Measurements from ENCODE around the gene WTIP. TPM values are rescaled to one million over a fixed set of nuclear protein-coding genes. Genes with fewer than 3 reads are reported as not detected.

The WTIP gene
- 7.2 TPM for polyA plus RNA-seq (2013, experiment 1 of 2)
- 7.3 TPM for polyA plus RNA-seq (2013, experiment 2 of 2)

DNA sequence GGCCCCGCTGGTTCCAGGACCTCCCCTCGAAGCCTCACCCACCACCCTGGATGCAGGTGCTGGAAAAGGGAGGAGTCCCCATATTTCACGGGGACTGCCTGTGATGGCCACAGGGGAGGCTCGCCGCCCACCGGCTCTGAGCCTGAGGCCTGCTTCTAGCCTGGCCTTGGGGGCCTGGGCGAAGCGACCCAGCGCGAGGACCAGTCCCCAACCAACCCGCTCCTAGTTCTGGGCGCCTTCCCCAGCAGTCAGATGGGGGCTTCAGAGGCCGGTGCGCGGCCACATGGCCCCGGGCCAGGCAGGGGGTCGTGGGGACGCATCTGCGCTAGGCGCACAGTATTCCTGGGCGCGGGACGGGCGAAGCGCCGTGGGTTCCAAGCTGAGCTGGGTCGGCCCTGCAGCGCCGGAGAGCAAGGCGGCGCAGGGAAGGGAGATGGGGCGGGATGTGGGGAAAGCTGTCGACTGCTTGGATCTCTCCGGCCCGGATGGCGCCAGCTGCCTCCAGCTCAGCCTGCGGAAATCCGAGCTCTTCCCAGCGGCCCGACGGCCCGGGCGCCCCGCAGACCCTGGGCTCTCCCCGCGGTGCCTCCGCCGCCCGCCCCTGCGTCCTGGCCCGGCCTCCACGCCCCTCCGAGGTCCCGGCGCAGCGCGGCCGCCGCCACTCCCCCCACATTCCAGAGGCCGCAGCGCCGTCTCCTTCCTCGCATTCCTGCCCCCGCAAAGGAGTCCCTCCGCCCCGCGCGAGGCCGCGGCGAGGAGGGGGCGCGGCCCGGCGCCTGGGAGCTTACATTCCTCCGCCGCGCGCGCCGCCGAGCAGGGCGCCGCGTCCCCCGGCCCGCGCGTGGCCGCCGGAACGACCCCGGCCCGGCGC is at the start of gene WTIP:
Gene WTIP (plus strand): TSS at position 788 of the 871 bp plus-strand sequence. CDS start 217 bp downstream, outside the sequence.
- H2BK120ac ChIP-seq (ENCODE audit: low read depth, low read length), result peak within 1 kb of the TSS; percentile 95
- H3K9ac ChIP-seq (ENCODE audit: low read length), result peak within 1 kb of the TSS; percentile 90
- no peaks in the 10 kb centered on the region for H3K27me3 ChIP-seq (ENCODE audit: insufficient read depth, low read length, poor library complexity)
- peak within 1 kb of the TSS; percentile 66 for H3K23ac ChIP-seq (ENCODE audit: low read length)
- H2BK5ac ChIP-seq (ENCODE audit: low read length), result no peak within 1 kb of the TSS
- H3K79me2 ChIP-seq (ENCODE audit: control insufficient read depth, insufficient read depth, low read length), result peaks cover 17% of the 10 kb centered on the region
- peak within 1 kb of the TSS; percentile 99 for H3K18ac ChIP-seq (ENCODE audit: low read length)
- peak within 1 kb of the TSS; percentile 83 for H4K8ac ChIP-seq (ENCODE audit: low read depth, low read length)
- no peak within 1 kb of the TSS for H2BK15ac ChIP-seq (replicated peaks; ENCODE audit: low read depth)
- DNase-seq, result peak; percentile 95
- H3K79me1 ChIP-seq (ENCODE audit: low read length), result peaks cover 11% of the 10 kb centered on the region
- H3K4me1 ChIP-seq (ENCODE audit: control insufficient read depth, low read depth, low read length), result peaks cover 3% of the 10 kb centered on the region
- H3K27ac ChIP-seq (ENCODE audit: low read depth, low read length), result peak within 1 kb of the TSS; percentile 89
- no CpG with 5 or more reads among the region's 95 CpGs for WGBS (ENCODE audit: extremely low coverage, insufficient coverage, low lambda C conversion rate)
- H3K36me3 ChIP-seq (ENCODE audit: control insufficient read depth, insufficient read depth, low read length), result no peaks in the 10 kb centered on the region
- H3K4ac ChIP-seq (ENCODE audit: low read depth, low read length), result peak within 1 kb of the TSS; percentile 95
- H2AK5ac ChIP-seq (ENCODE audit: low read length), result peak within 1 kb of the TSS; percentile 93
- H3K4me2 ChIP-seq (ENCODE audit: low read length), result peak within 1 kb of the TSS; percentile 86
- peak within 1 kb of the TSS; percentile 69 for H3K4me3 ChIP-seq (ENCODE audit: low read length)
- H4K5ac ChIP-seq (ENCODE audit: low read length), result no peak within 1 kb of the TSS
- H3K56ac ChIP-seq (ENCODE audit: low read length), result peak within 1 kb of the TSS; percentile 96

- Histone ChIP-seq H2BK120ac (ENCODE audit: low read depth, low read length) (no peak overlapping the region), H3K9ac (ENCODE audit: low read length) (no peak overlapping the region), H3K79me2 (ENCODE audit: control insufficient read depth, insufficient read depth, low read length) (peaks cover 55% of the 10 kb centered on the region), H3K4me3 (ENCODE audit: low read length) (no peak overlapping the region), H4K8ac (ENCODE audit: low read depth, low read length) (no peak overlapping the region), H3K4me2 (ENCODE audit: low read length) (no peak overlapping the region), H2BK5ac (ENCODE audit: low read length) (no peak overlapping the region), H3K23ac (ENCODE audit: low read length) (no peak overlapping the region), H2BK15ac (replicated peaks; ENCODE audit: low read depth) (no peak overlapping the region), H3K79me1 (ENCODE audit: low read length) (peaks cover 9% of the 10 kb centered on the region), H3K27ac (ENCODE audit: low read depth, low read length) (no peak overlapping the region), H4K5ac (ENCODE audit: low read length) (no peak overlapping the region), H2AK5ac (ENCODE audit: low read length) (no peak overlapping the region), H3K18ac (ENCODE audit: low read length) (no peak overlapping the region), H3K4ac (ENCODE audit: low read depth, low read length) (no peak overlapping the region), H3K56ac (ENCODE audit: low read length) (peak overlapping the region; percentile 17), H3K27me3 (ENCODE audit: insufficient read depth, low read length, poor library complexity) (no peaks in the 10 kb centered on the region), H3K4me1 (ENCODE audit: control insufficient read depth, low read depth, low read length) (no peaks in the 10 kb centered on the region), H3K36me3 (ENCODE audit: control insufficient read depth, insufficient read depth, low read length) (no peaks in the 10 kb centered on the region)
- DNase-seq, result peak; percentile 18
- WGBS (ENCODE audit: extremely low coverage, insufficient coverage, low lambda C conversion rate), result no CpG with 5 or more reads among the region's 5 CpGs
Observed at GRCh38 chr19:34432797-34433196, 48.8 kb upstream of the WTIP start.

- Histone ChIP-seq H2BK120ac (ENCODE audit: low read depth, low read length) (no peak overlapping the region), H3K36me3 (ENCODE audit: control insufficient read depth, insufficient read depth, low read length) (peaks cover 1% of the 10 kb centered on the region), H3K27ac (ENCODE audit: low read depth, low read length) (no peak overlapping the region), H3K56ac (ENCODE audit: low read length) (no peak overlapping the region), H3K79me1 (ENCODE audit: low read length) (peaks cover 8% of the 10 kb centered on the region), H2AK5ac (ENCODE audit: low read length) (no peak overlapping the region), H2BK5ac (ENCODE audit: low read length) (no peak overlapping the region), H4K8ac (ENCODE audit: low read depth, low read length) (no peak overlapping the region), H3K4ac (ENCODE audit: low read depth, low read length) (no peak overlapping the region), H3K4me1 (ENCODE audit: control insufficient read depth, low read depth, low read length) (no peaks in the 10 kb centered on the region), H3K79me2 (ENCODE audit: control insufficient read depth, insufficient read depth, low read length) (peaks cover 28% of the 10 kb centered on the region), H3K9ac (ENCODE audit: low read length) (no peak overlapping the region), H3K4me2 (ENCODE audit: low read length) (no peak overlapping the region), H3K4me3 (ENCODE audit: low read length) (no peak overlapping the region), H3K27me3 (ENCODE audit: insufficient read depth, low read length, poor library complexity) (no peaks in the 10 kb centered on the region), H2BK15ac (replicated peaks; ENCODE audit: low read depth) (no peak overlapping the region), H3K18ac (ENCODE audit: low read length) (no peak overlapping the region), H3K23ac (ENCODE audit: low read length) (no peak overlapping the region), H4K5ac (ENCODE audit: low read length) (no peak overlapping the region)
- DNase-seq, result no peak
- no CpG with 5 or more reads among the region's 3 CpGs for WGBS (ENCODE audit: extremely low coverage, insufficient coverage, low lambda C conversion rate)
Observed at GRCh38 chr19:34436716-34437115, 44.8 kb upstream of the WTIP start.

- H3K36me3 ChIP-seq (ENCODE audit: control insufficient read depth, insufficient read depth, low read length), result peaks cover 10% of the 10 kb centered on the region
- no peak overlapping the region for H3K18ac ChIP-seq (ENCODE audit: low read length)
- H3K79me2 ChIP-seq (ENCODE audit: control insufficient read depth, insufficient read depth, low read length), result no peaks in the 10 kb centered on the region
- H3K56ac ChIP-seq (ENCODE audit: low read length), result no peak overlapping the region
- no peaks in the 10 kb centered on the region for H3K27me3 ChIP-seq (ENCODE audit: insufficient read depth, low read length, poor library complexity)
- H3K4ac ChIP-seq (ENCODE audit: low read depth, low read length), result no peak overlapping the region
- H3K4me3 ChIP-seq (ENCODE audit: low read length), result no peak overlapping the region
- no peak overlapping the region for H3K23ac ChIP-seq (ENCODE audit: low read length)
- no peak overlapping the region for H2BK120ac ChIP-seq (ENCODE audit: low read depth, low read length)
- H4K5ac ChIP-seq (ENCODE audit: low read length), result no peak overlapping the region
- no peak overlapping the region for H2AK5ac ChIP-seq (ENCODE audit: low read length)
- no peak overlapping the region for H3K4me2 ChIP-seq (ENCODE audit: low read length)
- H3K79me1 ChIP-seq (ENCODE audit: low read length), result peaks cover 3% of the 10 kb centered on the region
- no peak overlapping the region for H2BK5ac ChIP-seq (ENCODE audit: low read length)
- H2BK15ac ChIP-seq (replicated peaks; ENCODE audit: low read depth), result no peak overlapping the region
- no peaks in the 10 kb centered on the region for H3K4me1 ChIP-seq (ENCODE audit: control insufficient read depth, low read depth, low read length)
- H4K8ac ChIP-seq (ENCODE audit: low read depth, low read length), result no peak overlapping the region
- no peak overlapping the region for H3K9ac ChIP-seq (ENCODE audit: low read length)
- DNase-seq, result no peak
- H3K27ac ChIP-seq (ENCODE audit: low read depth, low read length), result no peak overlapping the region
- no CpG with 5 or more reads among the region's 3 CpGs for WGBS (ENCODE audit: extremely low coverage, insufficient coverage, low lambda C conversion rate)
Observed at GRCh38 chr19:34448191-34448590, 33.4 kb upstream of the WTIP start.

GRCh38 chr19:34452723-34453122 is 28.8 kb upstream of the WTIP start:
- Histone ChIP-seq H2BK15ac (replicated peaks; ENCODE audit: low read depth) (no peak overlapping the region), H3K36me3 (ENCODE audit: control insufficient read depth, insufficient read depth, low read length) (peaks cover 8% of the 10 kb centered on the region), H3K4me1 (ENCODE audit: control insufficient read depth, low read depth, low read length) (no peaks in the 10 kb centered on the region), H3K18ac (ENCODE audit: low read length) (no peak overlapping the region), H2BK120ac (ENCODE audit: low read depth, low read length) (no peak overlapping the region), H3K27me3 (ENCODE audit: insufficient read depth, low read length, poor library complexity) (no peaks in the 10 kb centered on the region), H2BK5ac (ENCODE audit: low read length) (no peak overlapping the region), H4K8ac (ENCODE audit: low read depth, low read length) (no peak overlapping the region), H3K4ac (ENCODE audit: low read depth, low read length) (no peak overlapping the region), H3K79me2 (ENCODE audit: control insufficient read depth, insufficient read depth, low read length) (no peaks in the 10 kb centered on the region), H3K79me1 (ENCODE audit: low read length) (peaks cover 3% of the 10 kb centered on the region), H3K4me3 (ENCODE audit: low read length) (no peak overlapping the region), H3K56ac (ENCODE audit: low read length) (no peak overlapping the region), H4K5ac (ENCODE audit: low read length) (no peak overlapping the region), H3K4me2 (ENCODE audit: low read length) (no peak overlapping the region), H3K27ac (ENCODE audit: low read depth, low read length) (no peak overlapping the region), H3K23ac (ENCODE audit: low read length) (no peak overlapping the region), H3K9ac (ENCODE audit: low read length) (no peak overlapping the region), H2AK5ac (ENCODE audit: low read length) (no peak overlapping the region)
- DNase-seq, result no peak

All from mesendoderm (in vitro differentiated cells).